Endometrial microvascular endothelial cells (primary cell): ENCODE data around the gene PAK1. TPM values are rescaled to one million over a fixed set of nuclear protein-coding genes. Genes with fewer than 3 reads are reported as not detected.
"Not testable (repeated sequence)": the region's sequence is repeated elsewhere in the genome, so short reads cannot be mapped to it uniquely, and the experiment has no call there.

Experiments used
- in situ Hi-C: cut with HindIII; loops from 2 replicates; pipeline ENCODE4 v1.10.0; 2017; ENCODE audit warnings: low sequenced_read_pairs, low pct_unique_long_range_greater_than_20kb; ENCODE audit errors: inconsistent ontology term
- total RNA-seq: library from RNA; depleted of rRNA; stranded (reverse); fragments of >200 nt; gene quantifications from one replicate; pipeline ENCODE4 v1.2.3, GENCODE V29; 2015; ENCODE audit errors: inconsistent ontology term

The PAK1 gene
- total RNA-seq, 1 donor from 2014 or later = 14.2 TPM

DNA sequence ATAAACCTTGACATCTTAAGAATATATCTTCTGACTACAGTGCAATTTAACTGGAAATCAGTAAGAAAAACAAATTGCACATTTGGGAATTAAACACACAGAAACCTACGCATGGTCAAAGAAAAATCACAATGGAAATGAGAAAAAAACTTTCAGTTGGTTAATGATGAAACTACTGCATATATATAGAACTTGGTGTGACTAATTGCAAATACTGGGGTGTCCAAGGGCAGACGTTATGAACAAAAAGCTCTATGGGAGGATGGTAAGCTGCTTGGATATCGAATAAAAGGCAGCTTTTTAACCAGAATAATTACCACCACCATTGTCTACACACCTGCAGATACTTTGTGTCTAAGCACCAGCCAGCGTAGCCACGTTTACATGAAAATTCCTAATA is 173.2 kb downstream of the PAK1 start:
- in situ Hi-C loops = no loop called here

GRCh38 chr11:77300028-77300427 is 173.9 kb downstream of the PAK1 start:
- in situ Hi-C loops = not testable (repeated sequence)

DNA sequence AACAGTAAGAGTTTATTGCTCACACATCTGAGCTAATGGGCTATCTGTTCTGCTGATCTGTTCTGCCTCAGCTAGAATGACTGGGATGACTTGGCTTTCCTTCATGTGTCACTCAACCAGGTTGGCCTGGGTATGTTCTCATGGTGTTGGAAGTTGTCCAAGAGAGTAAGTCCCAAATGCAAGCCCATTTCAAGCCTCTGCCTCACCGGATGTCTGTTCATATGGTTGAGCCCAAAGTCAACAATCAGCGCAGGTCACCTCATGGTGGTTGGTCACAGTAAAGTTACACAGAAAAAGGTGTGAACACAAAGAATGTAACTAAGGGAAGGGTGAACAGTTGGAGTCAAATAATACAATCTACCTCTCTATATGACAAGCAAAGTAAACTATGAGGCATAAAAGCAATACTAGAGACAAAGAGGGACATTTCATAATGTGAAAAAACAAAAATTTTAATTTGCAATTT is 174.3 kb downstream of the PAK1 start:
- in situ Hi-C loops = no loop called here

DNA sequence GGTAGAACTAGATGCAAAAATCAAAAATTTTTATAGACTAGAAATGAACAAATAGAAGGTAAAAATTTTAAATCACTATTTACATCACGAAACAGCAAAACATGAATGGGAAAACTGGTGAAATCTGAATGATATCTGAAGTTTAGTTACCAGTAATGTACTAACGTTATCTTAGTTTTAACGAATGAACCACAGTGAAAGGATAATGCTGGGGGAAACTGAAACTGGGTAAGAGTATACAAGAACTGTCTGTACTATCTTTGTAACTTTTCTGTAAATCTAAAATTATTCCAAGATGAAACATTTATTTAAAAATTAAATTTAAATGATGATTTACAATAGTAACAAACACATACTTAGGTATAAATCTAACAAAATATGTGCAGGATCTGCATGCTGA is 179.9 kb downstream of the PAK1 start:
- in situ Hi-C loops = no loop called here

DNA sequence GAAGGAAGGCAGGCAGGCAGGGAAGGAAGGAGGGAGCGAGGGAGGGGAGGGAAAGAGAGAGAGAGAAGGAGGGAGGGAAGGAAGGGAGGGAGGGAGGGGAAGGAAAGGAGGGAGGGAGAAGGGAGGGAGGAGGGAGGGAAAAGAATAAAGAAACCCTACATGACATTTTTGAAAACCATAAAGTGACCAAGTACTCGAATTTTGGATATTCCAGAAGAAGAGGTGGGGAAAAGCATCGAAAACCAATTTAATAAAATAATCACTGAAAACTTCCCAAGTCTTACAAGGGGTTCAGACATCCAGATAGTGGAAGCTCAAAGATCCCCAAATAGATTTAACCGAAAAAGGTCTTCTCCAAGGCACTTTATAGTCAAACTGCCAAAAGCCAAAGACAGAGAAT is 184.2 kb downstream of the PAK1 start:
- in situ Hi-C loops = no loop called here

- in situ Hi-C loops = no loop called here
Measured at GRCh38 chr11:77287615-77288273, 186.2 kb downstream of the PAK1 start.

DNA sequence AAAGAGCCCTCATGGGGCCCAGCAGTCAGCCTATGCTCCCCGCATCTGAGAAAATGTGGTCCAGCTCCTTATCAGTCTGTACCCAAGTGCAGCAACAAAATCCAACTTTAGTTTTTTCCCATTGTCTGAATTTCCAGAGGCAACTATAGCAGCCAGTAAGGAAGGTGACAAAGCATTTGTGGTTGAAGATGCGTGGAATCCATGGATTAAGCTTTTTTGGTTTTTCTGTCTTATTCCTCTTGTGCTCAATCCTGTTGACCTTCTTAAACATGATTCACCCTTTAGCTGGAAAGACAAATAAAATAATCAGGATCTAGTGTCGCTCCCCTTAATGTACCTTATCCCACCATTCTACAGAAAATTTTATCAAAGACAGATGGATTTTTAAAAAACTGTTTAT is 186.8 kb downstream of the PAK1 start:
- in situ Hi-C loops = no loop called here

- in situ Hi-C loops = no loop called here
Measured at GRCh38 chr11:77284476-77285468, 189.1 kb downstream of the PAK1 start.

- in situ Hi-C loops = no loop called here
Measured at GRCh38 chr11:77283101-77283500, 190.8 kb downstream of the PAK1 start.

GRCh38 chr11:77278595-77279506 is 195.0 kb downstream of the PAK1 start:
- in situ Hi-C loops = no loop called here

GRCh38 chr11:77276271-77276670 is 197.6 kb downstream of the PAK1 start:
- in situ Hi-C loops = no loop called here

Other genes with a start within 250 kb of the PAK1 start
- not detected for gene GDPD4, start 172.4 kb downstream of the PAK1 start, total RNA-seq
- gene AQP11, start 115.9 kb upstream of the PAK1 start, total RNA-seq = not detected
- 118 TPM for gene CLNS1A, start 163.7 kb upstream of the PAK1 start, total RNA-seq